ENCODE results near the gene ADO. TPM values are rescaled to one million over a fixed set of nuclear protein-coding genes. Genes with fewer than 3 reads are reported as not detected.

The ADO gene
- total RNA-seq, 6 experiments from 2014 or later = 13.7 to 19.2 (median 16.5) TPM

DNA sequence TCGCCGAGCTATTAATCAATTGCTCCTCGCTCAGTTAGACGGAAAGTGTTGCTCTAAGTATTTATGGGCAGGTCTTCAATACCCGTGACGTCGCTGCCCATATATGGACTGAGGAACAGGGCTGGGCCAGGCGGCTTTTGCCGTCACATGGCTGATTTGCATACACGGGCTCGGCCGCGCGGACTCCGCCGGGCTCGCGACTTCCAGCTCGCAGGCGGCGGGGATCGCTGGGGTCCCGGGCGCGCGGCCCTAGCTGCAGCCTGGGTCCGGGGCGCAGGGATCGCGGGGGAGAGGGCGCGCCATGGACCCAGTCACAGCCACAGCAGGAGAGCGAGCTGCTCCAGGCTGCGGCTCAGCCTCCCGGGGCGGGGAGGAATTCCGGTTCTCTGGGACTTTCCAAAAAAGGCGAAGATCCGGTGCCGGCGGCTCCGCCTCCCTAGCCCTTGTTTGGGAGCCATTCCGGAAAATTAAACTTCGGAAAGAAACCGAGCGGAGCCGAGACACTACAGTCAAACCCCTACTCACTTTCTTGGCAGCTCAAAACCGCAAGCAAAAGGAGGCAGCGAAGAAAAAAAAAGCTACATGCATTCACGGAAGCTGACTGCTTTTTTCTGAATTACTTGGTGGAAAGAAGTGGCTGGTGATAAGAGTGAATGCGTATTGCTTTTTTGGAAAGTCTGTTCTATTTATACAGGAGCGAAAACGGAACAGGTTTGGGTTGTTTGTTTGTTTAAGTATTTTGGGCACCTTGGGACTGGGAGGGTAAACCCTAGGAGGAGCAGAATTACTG lies 12.0 kb downstream of the ADO start, which contains the start of gene EGR2:
Gene EGR2, minus strand, starts transcription at position 36 of the 790 bp plus-strand sequence. CDS start 337 bp downstream, outside the sequence.
- Mint-ChIP-seq H3K36me3 (ENCODE audit: low read depth) (no peaks in the 10 kb centered on the region), H3K27ac (peak within 1 kb of the TSS; percentile 75), H3K27me3 (ENCODE audit: insufficient read depth) (peaks cover 34% of the 10 kb centered on the region), H3K9me3 (no peaks in the 10 kb centered on the region), H3K4me3 (peak within 1 kb of the TSS; percentile 91), H3K4me1 (ENCODE audit: low read depth) (peaks cover 32% of the 10 kb centered on the region)
- TF ChIP-seq, protein P1, sequence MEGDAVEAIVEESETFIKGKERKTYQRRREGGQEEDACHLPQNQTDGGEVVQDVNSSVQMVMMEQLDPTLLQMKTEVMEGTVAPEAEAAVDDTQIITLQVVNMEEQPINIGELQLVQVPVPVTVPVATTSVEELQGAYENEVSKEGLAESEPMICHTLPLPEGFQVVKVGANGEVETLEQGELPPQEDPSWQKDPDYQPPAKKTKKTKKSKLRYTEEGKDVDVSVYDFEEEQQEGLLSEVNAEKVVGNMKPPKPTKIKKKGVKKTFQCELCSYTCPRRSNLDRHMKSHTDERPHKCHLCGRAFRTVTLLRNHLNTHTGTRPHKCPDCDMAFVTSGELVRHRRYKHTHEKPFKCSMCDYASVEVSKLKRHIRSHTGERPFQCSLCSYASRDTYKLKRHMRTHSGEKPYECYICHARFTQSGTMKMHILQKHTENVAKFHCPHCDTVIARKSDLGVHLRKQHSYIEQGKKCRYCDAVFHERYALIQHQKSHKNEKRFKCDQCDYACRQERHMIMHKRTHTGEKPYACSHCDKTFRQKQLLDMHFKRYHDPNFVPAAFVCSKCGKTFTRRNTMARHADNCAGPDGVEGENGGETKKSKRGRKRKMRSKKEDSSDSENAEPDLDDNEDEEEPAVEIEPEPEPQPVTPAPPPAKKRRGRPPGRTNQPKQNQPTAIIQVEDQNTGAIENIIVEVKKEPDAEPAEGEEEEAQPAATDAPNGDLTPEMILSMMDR (IDR thresholded peaks at IDR 0.05) = no peak
- peak; percentile 89 for DNase-seq

DNA sequence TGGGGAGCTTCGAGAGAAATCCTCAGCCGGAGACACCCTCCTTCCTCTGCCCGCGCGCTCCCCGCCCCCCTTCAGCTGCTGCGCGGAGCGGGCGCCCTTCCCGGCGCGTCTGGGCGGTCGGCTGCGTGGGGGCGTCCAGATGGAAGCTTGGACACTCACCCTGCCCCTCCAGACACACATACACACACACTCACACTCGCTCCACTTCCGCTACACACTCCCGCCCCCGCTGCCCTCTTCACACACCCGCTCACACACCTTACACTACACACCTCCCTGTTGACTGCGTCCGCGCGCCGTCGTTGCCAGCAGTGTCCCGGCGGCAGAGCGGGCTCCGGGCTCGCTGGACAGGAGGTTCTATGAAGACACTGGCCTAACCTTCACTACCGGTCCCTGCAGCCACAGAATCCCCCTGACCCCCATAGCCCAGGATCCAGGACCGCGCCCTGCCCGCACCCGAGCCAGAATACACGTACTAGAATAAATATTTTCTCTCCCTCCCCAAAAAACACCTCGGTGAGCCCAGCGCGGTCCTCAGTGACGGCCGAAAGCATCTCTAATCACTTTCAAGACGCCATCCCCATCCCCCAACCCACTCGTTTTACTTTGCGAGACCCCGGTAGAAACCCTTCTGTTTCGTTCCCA lies 12.7 kb downstream of the ADO start:
- Mint-ChIP-seq H3K36me3 (ENCODE audit: low read depth) (no peaks in the 10 kb centered on the region), H3K27me3 (ENCODE audit: insufficient read depth) (peaks cover 34% of the 10 kb centered on the region), H3K4me3 (peak overlapping the region; percentile 91), H3K4me1 (ENCODE audit: low read depth) (peaks cover 32% of the 10 kb centered on the region), H3K27ac (peak overlapping the region; percentile 75), H3K9me3 (no peaks in the 10 kb centered on the region)
- TF ChIP-seq, protein P1 (IDR thresholded peaks at IDR 0.05) = no peak
- DNase-seq = no peak

DNA sequence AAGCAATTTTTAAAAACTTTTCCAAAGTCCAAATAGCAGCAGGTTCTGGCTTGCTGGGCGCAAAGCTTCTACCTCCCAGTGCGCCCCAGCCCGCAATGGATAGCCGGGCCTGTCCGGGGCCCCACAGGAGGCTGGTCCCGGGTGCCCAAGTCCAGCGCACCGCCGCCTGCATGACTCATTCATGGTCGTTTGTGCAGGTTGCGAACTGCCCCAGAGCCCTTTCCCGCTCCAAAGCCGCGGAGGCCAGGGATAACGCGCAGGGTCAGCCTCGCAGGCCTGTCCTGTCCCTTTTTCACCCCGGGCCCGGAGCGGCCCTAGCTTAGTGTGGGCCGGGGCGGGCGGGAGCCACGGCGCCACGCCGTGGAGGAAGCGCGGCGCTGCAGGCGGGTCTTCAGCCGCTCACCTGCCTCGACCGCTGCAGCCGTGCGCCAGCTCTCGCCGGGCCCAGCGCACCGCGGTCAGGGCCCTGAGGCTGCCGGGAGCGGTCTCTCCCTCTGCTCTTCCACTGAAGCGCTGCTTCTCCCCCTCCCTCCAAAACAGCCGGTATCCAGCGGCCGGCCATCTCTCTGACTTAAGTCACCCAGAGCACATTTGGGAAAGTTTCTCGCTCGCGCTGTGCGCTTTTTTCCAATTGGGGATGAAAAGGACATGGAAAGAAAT lies 13.4 kb downstream of the ADO start:
- Mint-ChIP-seq H3K9me3 (no peaks in the 10 kb centered on the region), H3K27me3 (ENCODE audit: insufficient read depth) (peaks cover 37% of the 10 kb centered on the region), H3K4me3 (peak overlapping the region; percentile 91), H3K4me1 (ENCODE audit: low read depth) (peaks cover 32% of the 10 kb centered on the region), H3K27ac (peak overlapping the region; percentile 75; the same call in 1 of the 2 replicates), H3K36me3 (ENCODE audit: low read depth) (no peaks in the 10 kb centered on the region)
- DNase-seq = peak; percentile 32
- TF ChIP-seq, protein P1 (IDR thresholded peaks at IDR 0.05) = peak; percentile 88

DNA sequence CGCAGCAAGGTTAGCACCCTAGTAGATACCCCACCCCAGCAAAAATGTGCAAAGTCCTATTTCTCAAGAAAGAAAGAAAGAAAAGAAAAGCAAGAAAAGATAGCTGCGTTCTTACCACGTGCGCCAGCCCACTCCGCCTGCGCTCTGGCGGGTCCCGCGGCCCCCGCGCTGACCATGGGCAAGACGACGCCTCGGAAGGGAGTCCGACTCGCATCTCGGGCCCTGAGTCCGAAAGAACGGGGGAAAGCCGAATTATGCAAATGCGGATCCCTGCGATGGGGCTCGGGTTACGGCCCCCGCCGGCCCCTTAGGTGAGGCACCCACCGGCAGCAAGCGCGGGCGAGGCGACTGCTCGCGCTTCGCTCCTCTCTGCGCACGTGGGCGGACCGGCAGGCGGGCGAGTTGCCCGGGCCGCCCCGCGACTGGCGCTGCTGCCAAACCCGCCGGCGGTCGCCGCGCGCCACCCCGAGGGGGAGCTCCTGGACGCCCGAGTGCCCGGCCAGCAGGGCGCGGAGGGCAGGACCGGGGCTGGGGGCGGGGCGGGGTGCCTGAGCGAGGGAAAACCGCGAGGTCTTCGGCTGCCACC lies 14.0 kb downstream of the ADO start:
- H3K27me3 Mint-ChIP-seq (ENCODE audit: insufficient read depth) = peaks cover 37% of the 10 kb centered on the region

More for the DNA sequence above, 14.0 kb downstream of the ADO start:
- no peak for DNase-seq
- peaks cover 32% of the 10 kb centered on the region for H3K4me1 Mint-ChIP-seq (ENCODE audit: low read depth)
- H3K9me3 Mint-ChIP-seq = no peaks in the 10 kb centered on the region
- TF ChIP-seq, protein P1 (IDR thresholded peaks at IDR 0.05) = no peak
- peak overlapping the region; percentile 83 for H3K4me3 Mint-ChIP-seq
- no peak overlapping the region for H3K27ac Mint-ChIP-seq
- no peaks in the 10 kb centered on the region for H3K36me3 Mint-ChIP-seq (ENCODE audit: low read depth)

All from HFFc6 (cell line).